Liver (tissue), 9 donors: ENCODE results near the gene MRAP. TPM values are rescaled to one million over a fixed set of nuclear protein-coding genes. Genes with fewer than 3 reads are reported as not detected.

Experiments
- DNase-seq: peaks from one replicate; pipeline ENCODE4 v3.0.0-alpha.2; 2017; ENCODE audit warnings: low spot score
- H3K27ac ChIP-seq, 2 donors: one replicate each; pipeline ENCODE4 v1.7.0; 2013; ENCODE audit warnings: inconsistent platforms in 2 of 2, low read length in 2 of 2, control low read depth in 1 of 2, low read depth in 1 of 2, mild to moderate bottlenecking in 1 of 2
- H3K27me3 ChIP-seq, 4 donors: one replicate each; pipeline versions ENCODE4 v1.6.1 to v1.7.0; 2013; ENCODE audit warnings: low read length in 3 of 4, inconsistent platforms in 1 of 4, mild to moderate bottlenecking in 1 of 4, moderate library complexity in 1 of 4; ENCODE audit not compliant: control insufficient read depth in 4 of 4, insufficient read depth in 4 of 4
- H3K36me3 ChIP-seq, 4 donors: one replicate each; pipeline versions ENCODE4 v1.6.1 to v1.7.0; 2013; ENCODE audit warnings: low read length in 3 of 4, mild to moderate bottlenecking in 3 of 4, low read depth in 1 of 4, moderate library complexity in 1 of 4; ENCODE audit not compliant: control insufficient read depth in 4 of 4, insufficient read depth in 3 of 4
- H3K4me1 ChIP-seq, 4 donors: one replicate each; pipeline versions ENCODE4 v1.6.1 to v1.7.0; 2013; ENCODE audit warnings: low read length in 3 of 4, mild to moderate bottlenecking in 3 of 4, moderate library complexity in 1 of 4; ENCODE audit not compliant: control insufficient read depth in 4 of 4, insufficient read depth in 4 of 4
- H3K4me3 ChIP-seq, 3 donors: one replicate each; pipeline versions ENCODE4 v1.6.1 to v1.7.0; 2013; ENCODE audit warnings: low read length in 3 of 3, control low read depth in 1 of 3, low read depth in 1 of 3, mild to moderate bottlenecking in 1 of 3
- H3K9ac ChIP-seq, 2 donors: one replicate each; pipeline ENCODE4 v1.7.0; 2013; ENCODE audit warnings: low read length in 2 of 2, mild to moderate bottlenecking in 2 of 2, moderate library complexity in 2 of 2, control low read depth in 1 of 2, low read depth in 1 of 2
- H3K9me3 ChIP-seq, 4 donors: one replicate each; pipeline versions ENCODE4 v1.6.1 to v1.7.0; 2013; ENCODE audit warnings: low read length in 3 of 4; ENCODE audit not compliant: control insufficient read depth in 4 of 4
- EGR1 ChIP-seq, 2 donors: IDR thresholded peaks; 2 replicates each; pipeline ENCODE4 v1.6.1; 2016 to 2018; ENCODE audit warnings: antibody characterized with exemption in 2 of 2, low read depth in 2 of 2
- FOXA1 ChIP-seq: IDR thresholded peaks from 2 replicates; pipeline ENCODE4 v1.6.1; 2016; ENCODE audit warnings: antibody characterized with exemption
- FOXA2 ChIP-seq: IDR thresholded peaks from 2 replicates; pipeline ENCODE4 v1.6.1; 2016; ENCODE audit warnings: antibody characterized with exemption
- GABPA ChIP-seq, 2 donors: IDR thresholded peaks in 1 of 2; conservative IDR thresholded peaks in 1 of 2; 2 replicates each; pipeline ENCODE4 v1.6.1; 2016; ENCODE audit warnings: antibody characterized with exemption in 2 of 2, mild to moderate bottlenecking in 1 of 2, moderate library complexity in 1 of 2
- HNF4A ChIP-seq, 2 donors: conservative IDR thresholded peaks; 2 replicates each; pipeline ENCODE4 v1.6.1; 2016; ENCODE audit warnings: antibody characterized with exemption in 2 of 2, mild to moderate bottlenecking in 2 of 2
- HNF4G ChIP-seq: IDR thresholded peaks from 2 replicates; pipeline ENCODE4 v1.6.1; 2016; ENCODE audit warnings: antibody characterized with exemption
- JUND ChIP-seq, 2 donors: IDR thresholded peaks; 2 replicates each; pipeline ENCODE4 v1.6.1; 2016; ENCODE audit warnings: antibody characterized with exemption in 2 of 2
- NR2F2 ChIP-seq: IDR thresholded peaks from 2 replicates; pipeline ENCODE4 v1.6.1; 2016; ENCODE audit warnings: antibody characterized with exemption
- RAD21 ChIP-seq, 2 donors: IDR thresholded peaks; 2 replicates each; pipeline ENCODE4 v1.6.1; 2016; ENCODE audit warnings: antibody characterized with exemption in 2 of 2, mild to moderate bottlenecking in 2 of 2
- RXRA ChIP-seq, 2 donors: IDR thresholded peaks; 2 replicates each; pipeline ENCODE4 v1.6.1; 2017 to 2018; ENCODE audit warnings: antibody characterized with exemption in 2 of 2, mild to moderate bottlenecking in 1 of 2
- SP1 ChIP-seq: IDR thresholded peaks from 2 replicates; pipeline ENCODE4 v1.6.1; 2018; ENCODE audit warnings: antibody characterized with exemption, mild to moderate bottlenecking
- TAF1 ChIP-seq: conservative IDR thresholded peaks from 2 replicates; pipeline ENCODE4 v1.6.1; 2016; ENCODE audit warnings: antibody characterized with exemption, mild to moderate bottlenecking
- YY1 ChIP-seq: IDR thresholded peaks from 2 replicates; pipeline ENCODE4 v1.6.1; 2016; ENCODE audit warnings: antibody characterized with exemption, mild to moderate bottlenecking
- WGBS: extraction: QIAGEN DNeasy Blood & Tissue Kit; methylation state at CpG from one replicate; pipeline ENCODE4 v1.1.7; 2013; 5-methylcytosine and 5-hydroxymethylcytosine counted together
- polyA plus RNA-seq, 2 donors: library from polyadenylated mRNA; stranded (reverse) in 1 of 2; unstranded in 1 of 2; fragments of 200-250 nt in 1 of 2; fragments of >200 nt in 1 of 2; fragmentation: Nextera tagmentation in 1 of 2; extraction: Ambion mirVana in 1 of 2; gene quantifications; one replicate each; pipeline versions ENCODE4 v1.2.1 to v1.2.3, GENCODE V29; 2013 to 2015
- total RNA-seq, 2 donors: library from RNA; depleted of rRNA; stranded (reverse); fragments of >200 nt; gene quantifications; one replicate each; pipeline ENCODE4 v1.2.3, GENCODE V29; 2014
- TF ChIP-seq, protein P1 (sequence below): IDR thresholded peaks from 2 replicates; pipeline ENCODE4 v1.6.1; 2016; ENCODE audit warnings: antibody characterized with exemption, mild to moderate bottlenecking
- TF ChIP-seq, protein P2 (sequence below): IDR thresholded peaks from 2 replicates; pipeline ENCODE4 v1.6.1; 2016; ENCODE audit warnings: antibody characterized with exemption
- TF ChIP-seq, protein P3 (sequence below): IDR thresholded peaks from 2 replicates; pipeline ENCODE4 v1.6.1; 2016; ENCODE audit warnings: antibody characterized with exemption
- TF ChIP-seq, protein P4 (sequence below): IDR thresholded peaks from 2 replicates; pipeline ENCODE4 v1.6.1; 2016; ENCODE audit warnings: antibody characterized with exemption
- TF ChIP-seq, protein P5 (sequence below): fragments of 150-350 bp; IDR thresholded peaks from 2 replicates; pipeline ENCODE4 v1.5.1; 2017; ENCODE audit warnings: improper control_type of control experiment, low read depth, low read length; ENCODE audit not compliant: missing input control
- donor health status: healthy.
- donor health status: healthy.
- donor health status: healthy.
- donor health status: healthy.
- donor health status: healthy.

Gene MRAP
- total and polyA plus RNA-seq, 4 donors, result 0.17 to 0.79 TPM; not detected in 2

DNA sequence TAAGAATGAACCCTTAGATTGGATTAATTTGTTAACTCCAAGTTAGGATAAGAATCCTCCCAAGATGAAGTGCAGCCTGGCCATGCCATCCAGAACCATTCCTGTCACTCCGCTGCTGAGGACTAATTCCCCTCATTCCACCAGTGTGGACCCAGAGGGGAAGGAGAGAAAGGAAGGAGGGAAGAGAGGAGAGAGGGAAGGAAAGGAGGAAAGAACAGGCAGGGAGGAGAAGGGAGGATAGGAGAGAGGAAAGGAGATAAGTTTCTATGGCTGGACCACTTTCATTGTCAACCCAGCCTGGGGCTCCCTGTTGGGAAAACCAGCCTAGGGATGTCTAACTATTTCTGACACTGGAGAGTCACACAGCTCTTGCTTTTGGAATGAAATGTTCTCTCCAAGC is 4.7 kb downstream of the MRAP start:
- Histone ChIP-seq H3K4me3 (no peak overlapping the region), H3K4me1 (peaks cover 3 to 7% (median 6%) of the 10 kb centered on the region in 4 donors), H3K27me3 (no peaks in the 10 kb centered on the region), H3K36me3 (peaks cover 0 to 5% (median 0%) of the 10 kb centered on the region in 4 donors), H3K9me3 (no peaks in the 10 kb centered on the region), H3K27ac (no peak overlapping the region), H3K9ac (no peak overlapping the region)
- TF ChIP-seq RAD21 (IDR thresholded peaks at IDR 0.05) (no peak), EGR1 (IDR thresholded peaks at IDR 0.05; ENCODE audit: low read depth in 2 of 2) (no peak), TAF1 (no peak), SP1 (no peak), JUND (IDR thresholded peaks at IDR 0.05) (no peak)
- TF ChIP-seq, protein P1, sequence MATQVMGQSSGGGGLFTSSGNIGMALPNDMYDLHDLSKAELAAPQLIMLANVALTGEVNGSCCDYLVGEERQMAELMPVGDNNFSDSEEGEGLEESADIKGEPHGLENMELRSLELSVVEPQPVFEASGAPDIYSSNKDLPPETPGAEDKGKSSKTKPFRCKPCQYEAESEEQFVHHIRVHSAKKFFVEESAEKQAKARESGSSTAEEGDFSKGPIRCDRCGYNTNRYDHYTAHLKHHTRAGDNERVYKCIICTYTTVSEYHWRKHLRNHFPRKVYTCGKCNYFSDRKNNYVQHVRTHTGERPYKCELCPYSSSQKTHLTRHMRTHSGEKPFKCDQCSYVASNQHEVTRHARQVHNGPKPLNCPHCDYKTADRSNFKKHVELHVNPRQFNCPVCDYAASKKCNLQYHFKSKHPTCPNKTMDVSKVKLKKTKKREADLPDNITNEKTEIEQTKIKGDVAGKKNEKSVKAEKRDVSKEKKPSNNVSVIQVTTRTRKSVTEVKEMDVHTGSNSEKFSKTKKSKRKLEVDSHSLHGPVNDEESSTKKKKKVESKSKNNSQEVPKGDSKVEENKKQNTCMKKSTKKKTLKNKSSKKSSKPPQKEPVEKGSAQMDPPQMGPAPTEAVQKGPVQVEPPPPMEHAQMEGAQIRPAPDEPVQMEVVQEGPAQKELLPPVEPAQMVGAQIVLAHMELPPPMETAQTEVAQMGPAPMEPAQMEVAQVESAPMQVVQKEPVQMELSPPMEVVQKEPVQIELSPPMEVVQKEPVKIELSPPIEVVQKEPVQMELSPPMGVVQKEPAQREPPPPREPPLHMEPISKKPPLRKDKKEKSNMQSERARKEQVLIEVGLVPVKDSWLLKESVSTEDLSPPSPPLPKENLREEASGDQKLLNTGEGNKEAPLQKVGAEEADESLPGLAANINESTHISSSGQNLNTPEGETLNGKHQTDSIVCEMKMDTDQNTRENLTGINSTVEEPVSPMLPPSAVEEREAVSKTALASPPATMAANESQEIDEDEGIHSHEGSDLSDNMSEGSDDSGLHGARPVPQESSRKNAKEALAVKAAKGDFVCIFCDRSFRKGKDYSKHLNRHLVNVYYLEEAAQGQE, result no peak
- WGBS, result 100% methylated on average over 1 of the region's 1 CpG
- DNase-seq, result no peak

DNA sequence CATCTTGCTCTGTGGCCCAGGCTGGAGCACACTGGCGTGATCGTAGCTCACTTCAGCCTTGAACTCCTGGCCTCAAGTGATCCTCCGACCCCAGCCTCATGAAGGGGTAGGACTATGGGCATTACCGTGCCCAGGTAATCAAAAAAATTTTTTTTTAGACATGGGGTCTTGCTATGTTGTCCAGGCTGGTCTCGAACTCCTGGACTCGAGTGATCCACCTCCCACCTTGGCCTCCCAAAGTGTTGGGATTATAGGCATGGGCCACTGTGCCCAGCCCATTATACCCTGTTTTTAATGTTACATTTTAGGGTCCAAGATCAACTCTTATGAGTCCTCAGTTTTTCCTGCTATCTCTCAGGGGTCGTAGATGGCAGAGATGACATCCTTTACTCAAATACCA is 6.3 kb downstream of the MRAP start:
- Histone ChIP-seq H3K9me3 (no peaks in the 10 kb centered on the region), H3K27me3 (no peaks in the 10 kb centered on the region), H3K27ac (no peak overlapping the region), H3K4me3 (no peak overlapping the region), H3K4me1 (no peaks in the 10 kb centered on the region), H3K9ac (no peak overlapping the region), H3K36me3 (peaks cover 0 to 9% (median 0%) of the 10 kb centered on the region in 4 donors)
- TF ChIP-seq TAF1 (no peak), RXRA (IDR thresholded peaks at IDR 0.05) (no peak), SP1 (no peak), YY1 (no peak), FOXA1 (no peak), HNF4A (conservative IDR thresholded peaks at IDR 0.05) (no peak), GABPA (IDR thresholded peaks at IDR 0.05 in 1 of 2, conservative IDR thresholded peaks at IDR 0.05 in 1 of 2) (no peak), HNF4G (no peak), FOXA2 (no peak), EGR1 (IDR thresholded peaks at IDR 0.05; ENCODE audit: low read depth in 2 of 2) (no peak), RAD21 (IDR thresholded peaks at IDR 0.05) (no peak), NR2F2 (no peak), JUND (IDR thresholded peaks at IDR 0.05) (no peak)
- TF ChIP-seq, protein P2, sequence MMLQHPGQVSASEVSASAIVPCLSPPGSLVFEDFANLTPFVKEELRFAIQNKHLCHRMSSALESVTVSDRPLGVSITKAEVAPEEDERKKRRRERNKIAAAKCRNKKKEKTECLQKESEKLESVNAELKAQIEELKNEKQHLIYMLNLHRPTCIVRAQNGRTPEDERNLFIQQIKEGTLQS, result no peak
- TF ChIP-seq, protein P3, sequence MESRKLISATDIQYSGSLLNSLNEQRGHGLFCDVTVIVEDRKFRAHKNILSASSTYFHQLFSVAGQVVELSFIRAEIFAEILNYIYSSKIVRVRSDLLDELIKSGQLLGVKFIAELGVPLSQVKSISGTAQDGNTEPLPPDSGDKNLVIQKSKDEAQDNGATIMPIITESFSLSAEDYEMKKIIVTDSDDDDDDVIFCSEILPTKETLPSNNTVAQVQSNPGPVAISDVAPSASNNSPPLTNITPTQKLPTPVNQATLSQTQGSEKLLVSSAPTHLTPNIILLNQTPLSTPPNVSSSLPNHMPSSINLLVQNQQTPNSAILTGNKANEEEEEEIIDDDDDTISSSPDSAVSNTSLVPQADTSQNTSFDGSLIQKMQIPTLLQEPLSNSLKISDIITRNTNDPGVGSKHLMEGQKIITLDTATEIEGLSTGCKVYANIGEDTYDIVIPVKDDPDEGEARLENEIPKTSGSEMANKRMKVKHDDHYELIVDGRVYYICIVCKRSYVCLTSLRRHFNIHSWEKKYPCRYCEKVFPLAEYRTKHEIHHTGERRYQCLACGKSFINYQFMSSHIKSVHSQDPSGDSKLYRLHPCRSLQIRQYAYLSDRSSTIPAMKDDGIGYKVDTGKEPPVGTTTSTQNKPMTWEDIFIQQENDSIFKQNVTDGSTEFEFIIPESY, result no peak
- TF ChIP-seq, protein P4, sequence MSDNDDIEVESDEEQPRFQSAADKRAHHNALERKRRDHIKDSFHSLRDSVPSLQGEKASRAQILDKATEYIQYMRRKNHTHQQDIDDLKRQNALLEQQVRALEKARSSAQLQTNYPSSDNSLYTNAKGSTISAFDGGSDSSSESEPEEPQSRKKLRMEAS, result no peak
- TF ChIP-seq, protein P5, sequence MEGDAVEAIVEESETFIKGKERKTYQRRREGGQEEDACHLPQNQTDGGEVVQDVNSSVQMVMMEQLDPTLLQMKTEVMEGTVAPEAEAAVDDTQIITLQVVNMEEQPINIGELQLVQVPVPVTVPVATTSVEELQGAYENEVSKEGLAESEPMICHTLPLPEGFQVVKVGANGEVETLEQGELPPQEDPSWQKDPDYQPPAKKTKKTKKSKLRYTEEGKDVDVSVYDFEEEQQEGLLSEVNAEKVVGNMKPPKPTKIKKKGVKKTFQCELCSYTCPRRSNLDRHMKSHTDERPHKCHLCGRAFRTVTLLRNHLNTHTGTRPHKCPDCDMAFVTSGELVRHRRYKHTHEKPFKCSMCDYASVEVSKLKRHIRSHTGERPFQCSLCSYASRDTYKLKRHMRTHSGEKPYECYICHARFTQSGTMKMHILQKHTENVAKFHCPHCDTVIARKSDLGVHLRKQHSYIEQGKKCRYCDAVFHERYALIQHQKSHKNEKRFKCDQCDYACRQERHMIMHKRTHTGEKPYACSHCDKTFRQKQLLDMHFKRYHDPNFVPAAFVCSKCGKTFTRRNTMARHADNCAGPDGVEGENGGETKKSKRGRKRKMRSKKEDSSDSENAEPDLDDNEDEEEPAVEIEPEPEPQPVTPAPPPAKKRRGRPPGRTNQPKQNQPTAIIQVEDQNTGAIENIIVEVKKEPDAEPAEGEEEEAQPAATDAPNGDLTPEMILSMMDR, result no peak
- 98% methylated on average over 7 of the region's 7 CpGs for WGBS
- DNase-seq, result no peak
